NCI-H2081 treated with DMSO at 0.1 percent for 48 hours (cell line): ENCODE results near the gene HSPB9.

Source experiments
- DNase-seq: peaks from one replicate; lab custom pipeline; 2025; lab: John Stamatoyannopoulos, UW

HSPB9 gene, protein sequence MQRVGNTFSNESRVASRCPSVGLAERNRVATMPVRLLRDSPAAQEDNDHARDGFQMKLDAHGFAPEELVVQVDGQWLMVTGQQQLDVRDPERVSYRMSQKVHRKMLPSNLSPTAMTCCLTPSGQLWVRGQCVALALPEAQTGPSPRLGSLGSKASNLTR

DNA sequence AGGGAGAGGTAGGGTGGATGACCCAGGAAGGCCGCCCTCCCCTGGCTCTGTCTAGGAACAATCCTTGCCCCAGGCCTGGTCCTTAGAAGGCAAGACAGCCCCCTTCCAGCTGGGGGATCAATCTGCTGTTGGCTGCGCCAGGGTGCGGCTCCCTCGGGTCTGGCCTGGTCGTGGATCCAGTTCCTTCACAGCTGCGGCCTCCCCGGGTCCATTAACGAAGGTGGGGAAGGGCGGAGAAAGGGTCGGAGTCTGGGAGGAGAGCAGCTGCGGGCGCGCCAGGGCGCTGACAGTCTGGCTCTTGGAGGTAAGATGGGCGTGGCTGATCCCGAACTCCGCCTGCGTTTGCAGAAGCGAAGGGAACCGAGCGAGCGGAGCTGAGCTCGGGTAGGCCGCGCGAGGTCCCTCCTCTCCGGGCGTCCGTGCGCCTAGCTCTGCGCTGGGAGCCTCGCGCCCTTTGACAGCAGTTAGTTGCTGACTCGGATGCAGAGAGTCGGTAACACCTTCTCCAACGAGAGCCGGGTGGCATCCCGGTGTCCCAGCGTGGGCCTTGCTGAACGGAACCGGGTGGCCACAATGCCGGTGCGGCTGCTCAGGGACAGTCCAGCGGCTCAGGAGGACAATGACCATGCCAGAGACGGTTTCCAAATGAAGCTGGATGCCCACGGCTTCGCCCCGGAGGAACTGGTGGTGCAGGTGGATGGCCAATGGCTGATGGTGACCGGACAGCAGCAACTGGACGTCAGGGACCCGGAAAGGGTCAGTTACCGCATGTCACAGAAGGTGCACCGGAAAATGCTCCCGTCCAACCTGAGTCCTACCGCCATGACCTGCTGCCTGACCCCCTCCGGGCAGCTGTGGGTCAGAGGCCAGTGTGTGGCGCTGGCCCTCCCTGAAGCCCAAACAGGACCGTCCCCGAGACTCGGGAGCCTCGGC lies at the start of gene HSPB9:
TSS of gene HSPB9 (plus strand) at position 434 of the 933 bp plus-strand sequence. CDS start at position 481, 47 bp downstream.
- DNase-seq, result no peak

DNA sequence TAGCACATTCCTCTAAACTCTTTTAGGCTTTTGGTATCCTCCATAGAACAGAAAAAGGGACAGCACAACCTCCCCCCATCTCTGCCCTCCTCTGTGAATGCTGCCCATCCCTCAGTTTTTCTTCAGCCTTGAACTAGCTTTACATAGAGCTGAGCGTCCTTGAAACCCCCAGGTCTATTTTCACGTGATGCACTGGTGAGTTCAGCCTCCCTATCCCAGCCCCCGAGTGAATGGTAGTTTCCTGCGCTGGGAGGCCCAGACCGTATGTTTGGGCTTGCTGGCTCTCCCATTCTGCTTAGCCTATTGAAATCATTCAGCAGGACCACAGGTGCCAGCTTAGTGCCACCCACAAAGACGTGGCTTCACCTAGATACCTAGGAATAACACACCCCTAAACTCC lies 46.8 kb upstream of the HSPB9 start:
- no peak for DNase-seq

DNA sequence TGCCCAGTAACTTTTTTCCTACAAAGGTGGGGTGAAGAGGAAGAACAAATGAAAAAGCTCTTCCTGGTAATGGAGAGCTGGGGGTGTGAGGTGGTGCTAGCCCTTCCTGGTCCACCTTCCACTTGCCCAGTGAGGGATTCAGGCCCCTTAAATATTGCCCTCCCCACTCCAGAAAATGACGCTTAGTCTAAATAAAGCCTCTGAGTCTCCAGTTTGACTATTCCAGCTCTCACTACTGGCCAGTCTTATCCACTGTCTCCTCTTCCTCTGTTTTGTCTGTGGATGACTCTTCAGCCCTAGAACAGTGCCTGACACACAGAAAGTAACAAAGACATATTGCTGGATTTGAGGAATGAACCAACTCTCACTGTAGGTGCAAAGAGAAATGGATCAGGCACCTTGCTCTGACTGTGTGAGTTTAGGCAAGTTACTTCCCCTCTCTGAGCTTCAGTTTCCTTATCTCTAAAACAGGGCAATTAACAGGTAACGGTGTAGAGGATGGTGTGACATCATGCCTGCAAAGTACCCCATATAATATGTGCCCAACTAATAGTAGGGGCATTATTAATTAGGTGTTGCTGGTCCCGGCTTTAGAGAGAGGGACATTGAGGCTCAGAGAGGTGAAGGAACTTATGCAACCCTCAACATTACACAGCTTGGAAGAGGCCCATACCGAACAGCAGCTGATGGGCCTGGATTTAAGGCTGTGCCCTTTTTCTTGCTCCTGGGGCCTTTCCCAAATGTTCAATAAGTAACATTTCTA lies 45.6 kb upstream of the HSPB9 start:
- DNase-seq, result no peak

DNA sequence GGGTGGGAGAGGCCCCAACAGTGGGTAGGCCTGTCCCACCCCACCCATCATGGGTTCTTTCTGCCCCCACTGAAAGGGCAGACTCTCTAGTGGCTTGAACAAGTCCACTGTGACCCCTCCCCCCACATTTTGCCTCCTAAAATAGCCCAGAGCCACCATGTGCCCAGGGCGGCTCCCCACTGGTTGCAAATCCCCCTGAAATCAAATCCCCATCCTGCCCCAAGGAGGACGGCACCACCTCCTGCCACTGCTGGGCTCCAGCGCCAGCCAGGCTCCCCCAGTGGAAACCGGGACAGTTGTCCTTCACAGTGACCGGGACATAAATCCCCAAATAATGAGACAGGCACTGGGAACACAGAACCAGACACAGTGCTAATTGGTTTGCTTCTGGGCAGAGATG lies 44.8 kb upstream of the HSPB9 start:
- DNase-seq, result no peak

DNA sequence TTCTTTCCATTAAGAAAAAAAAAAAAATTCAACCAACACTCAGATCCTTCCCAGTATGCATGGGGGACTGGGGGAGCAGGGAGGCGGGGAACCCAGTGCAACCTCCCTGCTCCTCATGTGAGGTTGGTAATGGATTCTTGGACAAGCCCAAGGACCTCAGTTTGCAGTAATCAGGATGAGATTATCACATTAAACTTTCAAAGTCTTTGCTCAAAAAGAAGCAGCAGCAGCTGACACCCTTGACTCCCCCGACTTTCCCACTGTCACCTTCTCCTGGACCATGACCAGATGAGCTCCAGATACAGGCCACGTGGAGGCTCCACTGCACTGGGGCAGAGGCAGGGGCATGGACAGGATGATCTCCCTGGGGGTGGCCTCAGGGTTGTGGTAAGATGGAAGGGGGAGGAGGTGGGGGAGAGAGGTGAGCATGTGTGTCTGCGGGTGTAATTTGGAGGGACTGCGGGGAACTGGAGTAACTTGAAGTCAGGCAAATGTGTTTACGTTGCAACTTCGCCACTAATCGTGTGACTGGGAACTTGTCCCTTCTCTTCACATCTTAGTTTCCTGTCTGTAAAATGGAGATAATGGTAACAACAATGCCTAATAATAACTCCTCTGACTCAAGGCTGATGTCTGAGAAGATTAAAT lies 44.1 kb upstream of the HSPB9 start:
- no peak for DNase-seq

DNA sequence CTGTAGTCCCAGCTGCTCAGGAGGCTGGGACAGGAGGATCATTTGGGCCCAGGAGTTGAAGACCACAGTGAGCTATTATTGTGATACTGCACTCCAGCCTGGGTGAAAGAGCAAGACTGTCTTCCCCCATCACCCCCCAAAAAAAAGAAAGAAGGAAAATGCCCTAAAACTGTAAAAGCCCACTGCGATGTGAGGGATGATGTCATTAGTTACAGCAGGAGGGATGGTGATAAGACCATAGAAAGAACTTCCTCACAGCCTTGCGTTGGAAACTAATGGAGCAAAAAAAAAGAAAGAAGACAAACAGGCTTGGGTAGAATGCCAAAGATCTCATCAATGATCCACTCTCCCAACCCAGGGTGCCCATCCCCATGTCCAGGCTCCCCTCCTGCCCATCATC lies 43.1 kb upstream of the HSPB9 start:
- no peak for DNase-seq

DNA sequence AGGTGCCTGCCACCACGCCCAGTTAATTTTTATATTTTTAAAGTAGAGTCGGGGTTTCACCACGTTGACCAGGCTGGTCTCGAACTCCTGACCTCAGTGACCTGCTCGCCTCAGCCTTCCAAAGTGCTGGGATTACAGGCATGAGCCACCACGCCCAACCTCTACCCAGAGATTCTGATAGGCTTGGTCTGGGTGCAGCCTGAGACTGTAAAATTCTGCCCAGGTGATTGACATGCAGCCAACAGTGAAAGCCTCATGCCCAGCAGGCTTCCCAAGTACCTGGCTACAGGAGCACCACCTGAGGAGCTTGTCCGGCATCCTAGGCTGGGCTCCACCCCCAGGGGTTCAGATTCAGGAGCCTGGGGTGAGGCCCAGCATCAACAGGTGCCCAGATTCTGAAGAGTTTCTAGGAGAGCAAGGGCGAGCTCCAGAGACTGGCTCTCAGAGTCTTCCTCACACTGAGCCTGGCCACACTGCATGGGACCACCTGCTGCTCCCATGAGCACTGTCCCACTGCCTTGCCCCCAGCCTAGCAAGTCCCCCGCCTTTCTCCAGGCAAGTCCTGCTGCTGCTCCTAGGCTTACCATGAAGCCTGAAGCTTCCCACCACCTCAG lies 41.0 kb upstream of the HSPB9 start:
- no peak for DNase-seq

DNA sequence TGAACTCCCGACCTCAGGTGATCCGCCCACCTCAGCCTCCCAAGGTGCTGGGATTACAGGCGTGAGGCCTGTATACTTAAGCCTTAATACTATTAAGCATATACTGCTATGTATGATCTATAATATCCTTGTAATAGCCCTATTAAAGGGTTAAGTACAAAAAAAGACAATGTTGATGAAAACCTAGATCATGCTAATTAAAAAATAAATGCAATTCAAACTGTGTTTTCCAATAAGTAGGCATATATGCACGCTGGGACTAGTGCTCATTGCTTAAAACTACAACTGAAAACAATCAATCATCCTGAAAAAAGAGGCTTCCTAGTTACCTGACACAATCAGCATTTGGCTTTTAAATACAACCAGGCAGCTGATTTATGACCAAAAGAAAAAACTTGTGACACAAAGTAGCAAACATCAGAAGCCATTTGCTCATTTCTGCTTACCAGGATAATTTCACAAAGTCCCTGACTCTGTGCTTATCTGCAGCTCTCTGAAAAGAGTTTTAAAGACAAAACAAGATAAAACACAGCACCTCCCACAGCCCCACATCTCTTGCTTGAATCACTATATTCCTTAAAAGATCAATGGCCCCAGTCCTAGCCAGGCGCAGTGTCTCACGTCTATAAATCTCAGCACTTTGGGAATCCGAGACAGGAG lies 35.4 kb upstream of the HSPB9 start:
- DNase-seq, result no peak

DNA sequence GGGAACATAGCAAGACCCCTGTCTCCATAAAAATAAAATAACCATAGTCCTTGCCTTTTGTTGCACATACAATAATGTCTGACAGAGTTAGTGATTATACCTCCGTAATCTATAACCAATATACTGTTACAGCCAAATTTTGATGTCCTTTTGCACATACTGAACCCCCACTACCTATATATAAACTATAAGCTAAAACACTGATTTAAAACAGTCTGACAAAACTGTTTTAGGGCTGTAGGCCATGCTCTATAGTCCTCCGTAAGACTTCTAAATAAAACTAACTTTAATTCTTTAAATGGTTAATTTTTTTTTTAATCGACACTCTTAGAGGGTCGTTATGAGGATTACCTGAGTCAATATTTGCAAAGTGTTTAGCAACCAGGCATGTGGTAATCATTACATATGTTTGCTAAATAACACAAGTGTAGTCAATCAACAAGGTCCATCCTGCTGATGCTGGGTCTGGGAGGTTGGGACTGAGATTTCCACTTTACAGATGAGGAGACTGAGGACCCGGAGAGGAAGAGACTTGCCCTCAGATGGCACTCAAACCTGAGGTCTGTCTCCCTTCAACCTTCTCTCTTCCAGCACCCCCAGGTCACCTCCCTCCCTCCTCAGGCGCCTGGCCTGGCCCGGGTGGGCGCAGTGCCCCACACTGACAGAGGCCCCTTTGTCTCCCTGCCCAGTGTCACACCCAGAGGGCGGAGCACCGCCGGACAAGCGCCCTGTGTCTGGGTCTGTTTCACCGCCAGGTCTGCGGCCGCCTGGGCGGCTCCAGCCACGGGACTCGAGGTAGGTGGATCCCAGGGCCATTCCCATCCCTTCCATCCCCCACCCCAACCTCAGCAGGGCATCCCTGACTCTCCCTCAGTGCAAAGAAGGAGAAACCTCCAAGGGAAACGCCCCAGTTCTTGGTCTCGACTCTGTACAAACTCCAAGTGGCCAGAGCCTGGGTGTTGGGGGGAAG lies 34.6 kb upstream of the HSPB9 start:
- no peak for DNase-seq

DNA sequence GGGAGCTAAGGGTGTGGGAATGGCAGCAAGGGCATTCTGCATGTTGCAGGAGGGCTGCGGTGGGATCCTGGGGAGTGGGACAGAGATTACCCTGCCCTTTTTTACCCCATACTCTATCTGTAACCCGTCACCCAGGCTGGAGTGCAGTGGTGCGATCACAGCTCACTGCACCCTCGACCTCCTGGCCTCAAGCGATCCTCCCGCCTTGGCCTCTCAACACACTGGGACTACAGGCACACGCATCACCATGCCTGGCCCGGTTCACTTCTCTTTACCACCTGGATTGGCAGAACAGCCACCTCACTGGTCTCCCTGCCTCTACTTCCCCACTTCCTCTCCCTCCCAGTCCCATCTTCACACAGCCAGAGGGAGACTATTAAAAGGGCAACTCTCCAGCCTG lies 33.9 kb upstream of the HSPB9 start:
- no peak for DNase-seq

DNA sequence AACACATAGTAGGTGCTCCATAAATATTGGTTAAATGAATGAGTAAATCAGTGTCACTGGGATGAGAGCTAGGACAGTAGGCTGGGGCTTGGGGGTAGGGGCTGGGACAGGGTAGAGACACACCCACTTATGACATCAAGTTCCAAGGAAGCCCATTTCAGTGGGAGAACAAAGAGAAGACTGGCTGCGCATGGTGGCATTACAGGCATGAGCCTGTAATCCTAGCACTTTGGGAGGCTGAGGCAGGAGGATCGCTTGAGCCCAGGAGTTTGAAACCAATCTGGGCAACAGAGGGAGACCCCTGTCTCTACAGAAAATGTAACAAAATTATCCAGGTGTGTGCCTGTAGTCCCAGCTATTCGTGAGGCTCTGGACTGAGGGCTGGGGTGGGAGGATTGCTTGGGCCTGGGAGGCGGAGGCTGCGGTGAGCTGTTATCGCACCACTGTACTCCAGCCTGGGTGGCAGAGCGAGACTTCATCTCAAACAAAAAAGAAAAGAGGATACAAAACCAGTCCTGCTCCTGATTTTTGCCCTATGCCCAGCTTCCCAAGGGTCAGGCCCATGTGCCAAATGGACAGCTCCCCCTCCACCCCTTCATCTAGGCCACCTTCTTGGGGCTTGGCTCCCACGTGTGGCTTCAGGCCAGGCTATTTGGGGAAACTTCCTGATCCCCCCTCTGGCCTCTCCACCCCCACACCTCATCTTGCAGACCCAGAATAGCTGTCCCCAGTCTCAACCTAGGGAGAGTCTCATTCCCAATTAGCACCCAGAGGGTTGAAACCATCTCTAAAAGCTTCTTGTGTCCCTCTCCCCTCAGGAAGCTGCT lies 31.4 kb upstream of the HSPB9 start:
- DNase-seq, result no peak

DNA sequence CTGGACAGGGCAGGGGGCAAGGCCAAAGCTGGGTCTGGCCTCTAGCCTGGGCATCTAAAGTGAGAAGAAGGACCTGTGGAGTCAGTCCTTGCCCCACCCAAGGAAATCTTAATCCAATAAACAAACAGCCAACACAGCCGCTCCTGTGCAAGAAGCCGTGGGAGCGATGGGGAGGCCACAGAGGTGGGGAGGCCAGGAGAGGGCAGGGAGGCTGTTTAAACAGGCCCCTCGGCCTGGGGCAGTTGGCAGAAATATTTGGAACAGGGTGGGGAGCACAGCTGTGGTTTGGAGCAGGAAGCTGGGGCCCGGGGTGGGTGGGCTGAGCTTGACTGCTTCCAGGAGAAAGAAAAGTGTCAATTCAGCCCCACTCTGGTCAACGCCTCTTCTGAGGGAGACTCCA lies 29.7 kb upstream of the HSPB9 start:
- DNase-seq, result no peak

DNA sequence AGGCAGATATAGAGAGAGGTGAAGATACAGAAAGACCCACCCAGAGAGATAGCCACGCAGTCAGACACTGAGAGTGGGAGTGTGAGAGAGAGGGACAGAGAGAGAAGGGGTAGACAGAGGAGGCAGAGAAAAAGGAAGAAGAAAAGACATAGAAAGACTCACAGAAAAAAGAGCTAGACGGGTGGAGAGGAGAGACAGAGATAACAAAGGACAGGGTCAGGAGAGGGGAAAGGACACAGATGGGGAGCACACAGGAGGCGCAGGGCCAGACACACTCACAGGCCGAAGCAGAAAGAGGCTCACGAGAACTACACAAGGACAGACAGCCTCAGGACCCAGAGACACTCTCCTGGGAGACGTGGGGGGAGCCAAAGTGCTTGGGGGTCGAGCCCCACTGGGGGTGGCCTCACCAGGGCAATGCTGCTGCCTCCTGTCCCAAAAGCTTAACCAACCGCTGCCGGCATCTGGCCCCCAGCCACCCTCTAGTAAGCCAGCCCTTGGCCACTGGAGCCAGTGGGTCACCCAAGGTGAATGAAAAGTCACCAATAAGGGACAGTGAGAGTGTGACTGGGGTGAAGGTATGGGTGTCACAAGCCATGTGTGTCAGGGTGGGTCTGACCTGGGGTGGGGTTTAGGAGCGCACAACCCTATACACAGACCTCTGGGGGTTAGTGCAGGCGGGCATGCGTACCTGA lies 28.1 kb upstream of the HSPB9 start:
- DNase-seq, result no peak

DNA sequence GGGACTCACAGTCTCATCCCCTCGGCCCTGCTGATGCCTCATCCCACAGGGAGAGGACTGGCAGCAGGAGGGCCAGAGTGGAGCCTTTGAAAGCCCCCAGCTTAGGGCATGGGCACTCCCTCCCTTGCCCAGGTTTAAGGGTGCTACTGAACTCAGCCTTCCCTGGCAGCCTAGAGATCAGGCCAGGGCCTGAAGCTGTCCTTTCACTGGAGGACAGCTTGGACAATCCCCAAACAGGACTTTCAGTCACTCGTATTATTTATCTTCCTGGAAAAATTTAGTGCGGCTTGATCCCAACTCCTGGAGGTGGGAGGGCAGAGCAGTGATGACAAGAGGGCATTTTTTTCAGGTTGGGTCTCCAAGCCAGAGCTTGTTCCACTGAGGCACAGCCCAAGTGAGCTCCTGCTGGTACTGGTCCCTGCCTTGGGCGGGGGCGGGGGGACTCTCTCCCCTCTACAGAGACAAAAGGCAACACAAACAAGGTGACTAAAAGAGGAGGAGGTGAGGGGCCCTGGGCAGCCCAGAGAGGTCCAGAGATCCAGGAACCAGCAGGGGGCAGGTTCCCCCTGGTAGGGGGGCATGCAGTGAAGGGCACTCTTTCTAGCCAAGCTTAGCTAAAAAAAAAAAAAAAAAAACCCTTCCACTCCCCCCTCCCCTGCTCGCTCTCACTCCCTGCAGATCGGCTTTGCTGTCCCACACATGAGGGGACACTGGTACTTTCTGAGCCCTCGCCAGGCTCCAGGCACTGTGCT lies 26.1 kb upstream of the HSPB9 start:
- no peak for DNase-seq

DNA sequence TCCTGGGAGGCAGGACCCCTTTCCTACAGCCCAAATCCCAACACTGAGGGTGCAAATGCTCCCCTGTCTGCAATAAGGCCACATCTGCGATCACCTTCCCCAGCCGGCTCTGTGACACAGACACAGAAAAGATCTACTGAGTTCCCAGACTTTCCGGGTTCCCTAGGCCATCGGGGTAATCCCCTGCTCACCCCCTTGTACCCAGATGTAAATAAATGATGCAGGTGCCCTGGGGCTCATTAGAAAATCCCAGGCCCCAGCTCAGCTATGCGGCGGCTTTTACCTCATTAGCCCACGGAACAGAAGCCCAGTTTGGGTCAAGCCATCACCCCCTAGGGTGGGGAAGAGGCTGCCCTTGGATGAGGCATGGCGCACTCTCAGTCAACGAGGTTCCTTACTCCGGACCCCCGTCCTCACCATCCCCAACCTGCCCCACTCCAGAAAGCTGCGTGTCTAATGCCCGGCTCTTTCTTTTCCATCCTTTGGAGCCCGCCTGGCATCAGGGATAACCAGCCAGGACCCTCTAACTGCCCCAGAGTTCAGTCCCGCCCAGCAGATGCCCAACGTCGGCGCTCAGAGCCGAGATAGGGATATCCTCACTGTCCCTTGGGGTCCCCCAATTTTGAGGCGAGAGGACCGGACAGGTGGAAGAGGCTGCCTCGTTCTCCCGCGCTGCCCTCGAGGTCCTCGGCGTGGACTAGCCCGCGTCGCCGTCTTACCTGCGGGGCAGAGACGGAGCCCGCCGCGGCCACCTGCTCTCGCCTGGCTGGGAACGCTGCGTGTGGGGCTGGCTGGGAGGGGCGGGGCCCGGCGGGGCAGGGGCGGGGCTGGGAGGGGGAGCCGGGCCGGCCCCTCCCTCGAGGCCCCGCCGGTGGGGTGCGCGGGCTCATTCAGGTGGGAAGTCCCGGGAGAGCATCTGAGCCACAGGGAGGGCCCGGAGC lies 24.6 kb upstream of the HSPB9 start, which contains the start of gene ZNF385C:
TSS of gene ZNF385C (minus strand) at position 783 of the 941 bp plus-strand sequence. CDS start 35,417 bp downstream, outside the sequence.
- DNase-seq, result no peak

DNA sequence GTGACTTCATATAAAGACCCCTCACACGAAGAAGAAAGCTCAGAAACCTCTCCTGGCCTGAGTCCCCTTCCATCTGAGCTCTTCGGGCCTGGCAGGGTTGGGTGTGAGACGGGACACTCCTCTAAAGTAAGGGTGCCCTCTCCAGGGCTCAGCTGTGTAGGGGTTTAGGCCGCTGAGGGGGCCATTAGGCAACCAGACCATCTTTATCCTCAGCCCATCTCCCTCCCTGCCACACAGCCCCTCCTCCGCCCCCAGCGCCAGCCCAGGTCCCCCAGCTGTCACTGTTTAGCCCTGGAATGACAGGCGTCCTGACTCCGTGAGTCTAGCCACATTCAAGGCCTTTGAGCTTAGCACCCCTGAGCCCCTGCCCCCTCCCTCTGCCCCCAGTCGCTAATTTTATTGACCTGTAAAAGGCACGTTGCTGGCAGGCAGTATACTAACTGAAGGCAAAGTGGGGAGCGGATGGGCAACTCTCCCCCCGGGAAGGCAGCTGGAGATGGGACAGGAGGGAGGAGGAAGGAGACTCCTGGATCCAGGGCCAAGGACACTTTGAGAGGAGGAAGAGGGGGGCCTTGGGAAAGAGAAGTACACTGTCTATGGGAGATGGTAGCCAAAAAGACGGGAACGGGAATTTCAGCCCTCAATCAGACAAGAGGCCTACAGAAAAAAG lies 23.7 kb upstream of the HSPB9 start:
- DNase-seq, result no peak
